Common myeloid progenitor, CD34-positive (primary cell): ENCODE measurements around the gene SLC24A3.

ENCODE experiments used
- CTCF ChIA-PET: fragments of 350-600 bp; sonication (Branson Sonifier 250); formaldehyde crosslinking; loops from one replicate; lab custom pipeline; 2021; ENCODE audit warnings: antibody characterized with exemption; lab: Charles Lee
- POLR2A ChIA-PET: fragments of 350-600 bp; sonication (Branson Sonifier 250); formaldehyde crosslinking; loops from one replicate; lab custom pipeline; 2021; ENCODE audit warnings: antibody characterized with exemption; lab: Charles Lee
- DNase-seq, 3 donors: peaks; one replicate each; pipeline versions ENCODE4 v3.0.0 to v3.0.0-alpha.2; 2013
- H3K27ac ChIP-seq, 2 experiments: 1 replicate in 1 of 2; 2 replicates in 1 of 2; pipeline ENCODE4 v1.7.0; 2013; ENCODE audit warnings: inconsistent platforms in 2 of 2, low read length in 2 of 2, mild to moderate bottlenecking in 2 of 2, low read depth in 1 of 2, moderate library complexity in 1 of 2; ENCODE audit not compliant: severe bottlenecking in 2 of 2, insufficient read depth in 1 of 2, poor library complexity in 1 of 2
- H3K27me3 ChIP-seq, 5 experiments: replicated peaks in 2 of 5; 1 replicate in 3 of 5; 2 replicates in 2 of 5; pipeline versions ENCODE4 v1.6.1 to v1.7.0; 2013; ENCODE audit warnings: low read length in 4 of 5, mild to moderate bottlenecking in 2 of 5, moderate library complexity in 2 of 5, inconsistent platforms in 1 of 5; ENCODE audit not compliant: insufficient read depth in 5 of 5, control insufficient read depth in 4 of 5
- H3K36me3 ChIP-seq, 4 experiments: 1 replicate in 2 of 4; 2 replicates in 2 of 4; pipeline versions ENCODE4 v1.6.1 to v1.7.0; 2013; ENCODE audit warnings: low read length in 3 of 4, control low read depth in 1 of 4, mild to moderate bottlenecking in 1 of 4; ENCODE audit not compliant: control insufficient read depth in 4 of 4, insufficient read depth in 4 of 4
- H3K4me1 ChIP-seq, 4 experiments: 1 replicate in 3 of 4; 2 replicates in 1 of 4; pipeline versions ENCODE4 v1.6.1 to v1.7.1; 2013; ENCODE audit warnings: low read length in 3 of 4, mild to moderate bottlenecking in 3 of 4, control low read depth in 1 of 4, inconsistent platforms in 1 of 4, moderate library complexity in 1 of 4; ENCODE audit not compliant: control insufficient read depth in 4 of 4, insufficient read depth in 4 of 4; ENCODE audit errors: control extremely low read depth in 1 of 4
- H3K4me3 ChIP-seq, 7 experiments: 1 replicate in 4 of 7; 2 replicates in 3 of 7; pipeline versions ENCODE4 v1.5.1 to v1.7.0; 2013; ENCODE audit warnings: mild to moderate bottlenecking in 7 of 7, low read length in 6 of 7, moderate library complexity in 6 of 7, inconsistent platforms in 2 of 7, low read depth in 2 of 7, control low read depth in 1 of 7; ENCODE audit not compliant: insufficient read depth in 4 of 7, control insufficient read depth in 1 of 7; ENCODE audit errors: extremely low read depth in 1 of 7
- H3K9me3 ChIP-seq, 5 experiments: 1 replicate in 4 of 5; 2 replicates in 1 of 5; pipeline versions ENCODE4 v1.6.1 to v1.7.1; 2013; ENCODE audit warnings: low read length in 4 of 5, mild to moderate bottlenecking in 2 of 5, inconsistent platforms in 1 of 5, low read depth in 1 of 5, moderate library complexity in 1 of 5; ENCODE audit not compliant: control insufficient read depth in 4 of 5, insufficient read depth in 2 of 5; ENCODE audit errors: control extremely low read depth in 1 of 5
- WGBS: methylation state at CpG from one replicate; pipeline ENCODE4 v1.1.5; 2013; ENCODE audit not compliant: insufficient coverage; 5-methylcytosine and 5-hydroxymethylcytosine counted together

Gene SLC24A3

GRCh38 chr20:19522071-19522801 lies 309.8 kb downstream of the SLC24A3 start:
- Histone ChIP-seq H3K4me3 (no peak overlapping the region), H3K9me3 (no peaks in the 10 kb centered on the region), H3K36me3 (no peaks in the 10 kb centered on the region), H3K4me1 (peaks cover 0 to 12% (median 3%) of the 10 kb centered on the region in 4 experiments), H3K27me3 (no peaks in the 10 kb centered on the region), H3K27ac (no peak overlapping the region)
- WGBS: 66% methylated on average over 6 of the region's 9 CpGs
- ChIA-PET CTCF (no interaction called here), POLR2A (no interaction called here)
- peak in 2 of 3 donors; percentile 14 to 22 for DNase-seq

DNA sequence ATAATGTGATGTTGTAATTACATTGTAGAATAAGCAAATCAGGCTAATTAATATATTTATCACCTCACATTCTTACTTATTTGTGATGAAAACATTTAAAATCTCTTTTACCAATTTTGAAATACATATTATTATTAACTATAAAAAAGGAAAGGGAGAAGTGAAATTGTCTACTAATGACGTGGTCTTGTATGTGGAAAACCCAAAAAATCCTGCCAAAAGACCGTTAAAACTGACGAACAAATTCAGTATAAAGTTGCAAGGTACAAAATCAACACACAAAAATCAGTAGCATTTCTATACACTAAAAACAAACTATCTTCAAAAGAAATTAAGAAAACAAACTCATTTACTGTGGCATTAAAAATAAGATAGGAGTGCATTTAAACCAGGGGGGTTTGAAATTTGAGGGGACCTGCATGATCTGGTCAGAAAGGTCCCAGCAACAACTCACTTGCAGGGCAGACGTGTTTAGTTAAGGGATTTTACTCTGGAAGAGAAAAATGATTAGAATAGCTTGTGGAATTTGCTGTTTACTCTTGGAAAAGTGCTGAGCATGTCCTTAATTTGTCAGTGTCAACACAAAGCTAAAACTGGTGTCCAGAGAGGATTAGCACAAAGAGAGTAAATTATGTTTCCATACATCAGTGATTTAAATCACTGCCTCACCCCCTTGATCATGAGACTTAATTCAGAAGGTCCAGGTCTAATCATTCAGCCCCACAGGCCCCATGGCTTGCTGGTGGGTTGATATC lies 310.6 kb downstream of the SLC24A3 start:
- DNase-seq: no peak
- ChIA-PET CTCF (no interaction called here), POLR2A (no interaction called here)
- H3K9me3 ChIP-seq: no peaks in the 10 kb centered on the region
- H3K27ac ChIP-seq: no peak overlapping the region
- no peak overlapping the region for H3K4me3 ChIP-seq
- H3K27me3 ChIP-seq: no peaks in the 10 kb centered on the region
- H3K4me1 ChIP-seq: peaks cover 0 to 12% (median 3%) of the 10 kb centered on the region in 4 experiments
- H3K36me3 ChIP-seq: no peaks in the 10 kb centered on the region
- WGBS: 100% methylated on average over 3 of the region's 4 CpGs

DNA sequence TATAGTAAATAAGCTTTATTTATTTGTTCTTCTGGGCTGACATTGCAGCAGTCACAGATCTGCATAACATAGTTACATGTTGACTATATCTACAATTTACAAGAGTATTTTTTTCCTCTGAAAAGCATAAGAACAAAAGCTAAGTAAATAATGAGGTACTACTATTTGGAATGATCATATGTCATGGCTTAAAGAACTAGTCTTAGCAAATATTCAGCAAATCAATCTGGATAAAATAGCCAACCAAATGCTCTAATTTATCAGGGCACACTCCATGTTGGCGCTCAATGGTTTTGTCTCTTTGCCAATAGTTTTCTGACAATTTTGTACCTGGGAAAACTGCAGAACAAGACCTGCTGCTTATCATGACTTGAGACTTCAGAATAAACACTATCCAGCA lies 312.2 kb downstream of the SLC24A3 start:
- ChIA-PET POLR2A (no interaction called here), CTCF (interaction anchor here (1.3 kb wide), 2 partner anchors 16 to 17 kb away, joined by 3 to 4 read pairs; no protein-coding TSS in a partner anchor)
- no peaks in the 10 kb centered on the region for H3K9me3 ChIP-seq
- H3K4me1 ChIP-seq: peaks cover 0 to 7% (median under 1%) of the 10 kb centered on the region in 4 experiments
- no peak overlapping the region for H3K4me3 ChIP-seq
- no peaks in the 10 kb centered on the region for H3K36me3 ChIP-seq
- DNase-seq: no peak
- H3K27me3 ChIP-seq: no peaks in the 10 kb centered on the region
- 42% methylated on average over 1 of the region's 1 CpG for WGBS
- H3K27ac ChIP-seq: no peak overlapping the region

DNA sequence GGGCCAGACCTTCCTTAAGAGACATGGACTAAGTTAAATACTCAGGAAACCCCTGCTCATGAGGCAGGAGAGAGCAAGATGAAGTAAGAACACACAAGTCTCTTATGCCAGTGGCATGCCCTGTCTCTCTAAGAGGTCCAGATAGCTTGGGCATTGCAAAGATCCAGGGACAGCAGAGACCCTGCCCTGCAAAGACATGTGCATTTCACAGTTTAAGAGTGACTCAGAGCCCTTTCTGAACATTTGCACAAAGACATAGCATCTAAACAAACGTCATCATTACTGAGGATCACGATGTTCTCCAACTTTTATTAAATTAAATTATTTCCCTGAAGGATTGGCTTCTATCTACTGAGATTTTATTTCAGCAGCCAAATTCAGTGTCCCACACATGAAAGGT lies 315.1 kb downstream of the SLC24A3 start:
- POLR2A ChIA-PET: no interaction called here
- CTCF ChIA-PET: no interaction called here
- H3K9me3 ChIP-seq: no peaks in the 10 kb centered on the region
- H3K27ac ChIP-seq: no peak overlapping the region
- WGBS: 100% methylated on average over 1 of the region's 2 CpGs
- no peak overlapping the region for H3K4me3 ChIP-seq
- H3K27me3 ChIP-seq: no peaks in the 10 kb centered on the region
- no peaks in the 10 kb centered on the region for H3K36me3 ChIP-seq
- no peak for DNase-seq
- H3K4me1 ChIP-seq: peaks cover 0 to under 1% (median 0%) of the 10 kb centered on the region in 4 experiments

GRCh38 chr20:19528286-19529030 lies 316.0 kb downstream of the SLC24A3 start:
- Histone ChIP-seq H3K27me3 (no peaks in the 10 kb centered on the region), H3K9me3 (no peaks in the 10 kb centered on the region), H3K27ac (no peak overlapping the region), H3K4me1 (no peaks in the 10 kb centered on the region), H3K36me3 (no peaks in the 10 kb centered on the region), H3K4me3 (no peak overlapping the region)
- CTCF ChIA-PET: interaction anchor here (0.7 to 1.2 kb wide), 2 partner anchors 48 to 55 kb away, joined by 3 read pairs; no protein-coding TSS in a partner anchor
- 94% methylated on average over 4 of the region's 5 CpGs for WGBS
- no peak for DNase-seq
- POLR2A ChIA-PET: no interaction called here

GRCh38 chr20:19530006-19530405 lies 317.6 kb downstream of the SLC24A3 start:
- no peaks in the 10 kb centered on the region for H3K9me3 ChIP-seq
- H3K27ac ChIP-seq: no peak overlapping the region
- WGBS: 100% methylated on average over 5 of the region's 5 CpGs
- POLR2A ChIA-PET: interaction anchor here (0.6 kb wide), 1 partner anchor 637 kb away, joined by 3 read pairs; no protein-coding TSS in a partner anchor
- no peak overlapping the region for H3K4me3 ChIP-seq
- H3K4me1 ChIP-seq: no peaks in the 10 kb centered on the region
- H3K27me3 ChIP-seq: no peaks in the 10 kb centered on the region
- no peak for DNase-seq
- CTCF ChIA-PET: interaction anchor here (0.7 kb wide), 1 partner anchor 626 kb away, joined by 3 read pairs; no protein-coding TSS in a partner anchor
- H3K36me3 ChIP-seq: no peaks in the 10 kb centered on the region
